GM19372 (cell line): ENCODE measurements around the gene GINS2.

Experiments
- ATAC-seq: cut with Tn5 transposase; IDR thresholded peaks from one replicate; pipeline ENCODE4 v1.9.1; 2021; ENCODE audit warnings: mild to moderate bottlenecking, low read depth, moderate library complexity; ENCODE audit not compliant: unreplicated experiment

The GINS2 gene

DNA sequence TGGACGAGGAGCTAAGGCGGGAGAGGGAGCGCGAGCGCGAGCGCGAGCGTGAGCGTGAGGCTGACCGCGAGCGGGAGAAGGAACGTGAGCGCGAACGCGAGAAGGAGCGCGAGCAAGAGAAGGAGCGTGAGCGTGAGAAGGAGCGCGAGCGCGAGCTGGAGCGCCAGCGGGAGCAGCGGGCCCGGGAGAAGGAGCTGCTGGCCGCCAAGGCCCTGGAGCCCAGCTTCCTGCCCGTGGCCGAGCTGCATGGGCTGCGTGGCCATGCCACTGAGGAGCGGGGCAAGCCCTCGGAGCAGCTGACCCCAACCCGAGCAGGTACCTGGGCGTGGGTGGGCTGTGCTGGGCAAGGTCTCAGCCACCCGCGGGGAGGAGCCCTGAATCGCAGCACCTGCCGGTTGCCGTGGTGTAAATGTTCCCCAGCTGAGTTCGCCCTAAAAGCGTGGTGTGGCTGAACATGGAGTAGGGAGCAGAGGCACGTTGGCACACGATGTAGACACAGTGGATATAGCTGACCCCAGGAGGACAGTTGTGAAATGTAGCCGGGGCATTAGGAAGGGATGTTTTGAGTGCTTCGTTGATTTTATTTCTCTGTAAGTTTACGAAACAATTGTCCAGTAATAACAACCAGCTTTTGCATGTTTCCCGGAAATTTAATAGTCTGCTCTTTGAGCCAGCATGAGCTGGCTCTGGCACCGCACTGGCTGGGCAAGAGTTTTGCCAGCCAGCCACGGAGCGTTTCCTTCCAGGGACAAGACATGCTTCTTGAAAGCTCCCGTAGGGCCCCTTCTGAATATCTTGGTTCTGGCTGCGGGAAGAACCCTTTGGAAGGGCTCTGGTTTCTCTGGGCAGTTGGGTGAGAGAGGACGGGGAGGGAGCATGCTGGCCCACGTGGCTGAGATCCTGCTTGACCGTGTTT is 32.1 kb downstream of the GINS2 start:
- ATAC-seq = no peak

GRCh38 chr16:85655216-85656129 is 33.3 kb downstream of the GINS2 start:
- ATAC-seq = no peak

GRCh38 chr16:85654251-85655095 is 34.3 kb downstream of the GINS2 start:
- ATAC-seq = no peak

GRCh38 chr16:85653290-85653891 is 35.4 kb downstream of the GINS2 start:
- no peak for ATAC-seq

- ATAC-seq = no peak
Observed at GRCh38 chr16:85652431-85653221, 36.1 kb downstream of the GINS2 start.

GRCh38 chr16:85651629-85652430 is 36.9 kb downstream of the GINS2 start:
- no peak for ATAC-seq

DNA sequence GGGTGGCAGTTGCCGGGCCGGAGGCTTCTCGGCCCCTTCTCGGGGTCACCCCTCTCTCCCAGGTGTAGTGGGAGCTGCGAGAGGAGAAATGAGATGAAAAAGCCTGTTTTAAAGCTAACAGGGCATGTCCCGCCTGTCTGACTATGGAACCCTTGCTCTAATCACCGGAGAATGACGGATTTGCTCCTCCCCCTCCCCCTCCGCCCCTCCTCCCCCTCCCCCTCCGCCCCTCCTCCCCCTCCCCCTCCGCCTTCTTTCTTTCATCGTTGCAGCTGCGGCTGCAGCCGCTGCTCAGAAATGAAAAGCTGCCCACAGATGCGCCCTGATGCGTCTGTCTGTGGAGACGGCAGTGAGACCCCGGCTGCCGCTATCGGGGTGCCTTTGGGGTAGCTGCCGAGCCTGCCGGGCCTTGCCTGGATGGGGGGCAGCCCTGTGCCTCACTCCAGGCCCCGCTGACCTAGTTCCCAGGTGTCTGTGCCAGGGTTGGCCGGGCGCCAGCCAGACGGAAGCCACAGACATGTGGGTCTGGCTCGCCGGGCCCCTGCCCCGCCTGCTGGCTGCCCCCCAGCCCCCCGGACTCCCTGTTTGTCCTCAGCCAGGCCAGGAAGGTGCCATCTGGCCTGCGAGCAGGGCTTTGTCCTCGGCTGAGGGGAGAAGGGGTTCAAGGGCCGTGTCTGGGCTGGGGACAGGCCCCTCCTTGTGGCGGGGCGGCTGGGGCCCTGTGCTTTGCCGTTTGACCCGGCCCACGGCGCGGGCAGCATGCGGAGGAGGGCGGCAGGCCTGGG is 37.7 kb downstream of the GINS2 start:
- ATAC-seq = no peak

DNA sequence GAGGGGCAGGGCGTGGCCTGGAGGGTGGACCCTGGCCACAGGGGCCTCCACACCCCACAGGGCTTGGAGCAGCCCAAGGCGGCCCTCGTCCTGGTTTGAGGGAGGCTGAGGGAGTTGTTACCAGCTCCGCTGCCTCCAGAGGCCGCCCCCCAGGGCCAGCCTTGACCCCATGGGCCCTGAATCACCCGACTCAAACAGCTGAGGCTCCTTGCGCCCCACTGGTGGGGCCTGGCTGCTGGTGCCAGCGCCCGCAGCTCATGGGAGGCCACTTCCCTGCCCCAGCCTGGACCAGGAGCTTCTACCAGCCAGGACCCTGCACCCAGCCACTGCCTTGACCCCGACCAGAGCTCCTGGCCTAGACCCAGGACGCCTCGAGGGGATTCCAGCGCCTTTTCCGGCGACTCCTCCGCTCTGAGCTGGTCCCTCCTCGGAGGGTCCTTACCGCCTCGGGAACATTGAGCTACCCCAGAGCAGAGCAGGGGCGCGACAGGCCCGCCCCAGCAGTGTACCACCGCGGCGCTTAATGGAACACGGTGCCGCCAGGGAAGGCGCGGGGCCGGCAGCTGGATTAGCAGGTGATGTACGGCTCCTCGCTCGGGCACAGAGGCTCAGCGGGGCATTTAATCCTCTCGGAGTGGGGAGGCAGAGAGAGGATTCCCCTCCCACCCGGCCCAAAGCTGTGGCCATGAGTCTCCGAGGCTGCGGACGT is 38.5 kb downstream of the GINS2 start:
- ATAC-seq = no peak

DNA sequence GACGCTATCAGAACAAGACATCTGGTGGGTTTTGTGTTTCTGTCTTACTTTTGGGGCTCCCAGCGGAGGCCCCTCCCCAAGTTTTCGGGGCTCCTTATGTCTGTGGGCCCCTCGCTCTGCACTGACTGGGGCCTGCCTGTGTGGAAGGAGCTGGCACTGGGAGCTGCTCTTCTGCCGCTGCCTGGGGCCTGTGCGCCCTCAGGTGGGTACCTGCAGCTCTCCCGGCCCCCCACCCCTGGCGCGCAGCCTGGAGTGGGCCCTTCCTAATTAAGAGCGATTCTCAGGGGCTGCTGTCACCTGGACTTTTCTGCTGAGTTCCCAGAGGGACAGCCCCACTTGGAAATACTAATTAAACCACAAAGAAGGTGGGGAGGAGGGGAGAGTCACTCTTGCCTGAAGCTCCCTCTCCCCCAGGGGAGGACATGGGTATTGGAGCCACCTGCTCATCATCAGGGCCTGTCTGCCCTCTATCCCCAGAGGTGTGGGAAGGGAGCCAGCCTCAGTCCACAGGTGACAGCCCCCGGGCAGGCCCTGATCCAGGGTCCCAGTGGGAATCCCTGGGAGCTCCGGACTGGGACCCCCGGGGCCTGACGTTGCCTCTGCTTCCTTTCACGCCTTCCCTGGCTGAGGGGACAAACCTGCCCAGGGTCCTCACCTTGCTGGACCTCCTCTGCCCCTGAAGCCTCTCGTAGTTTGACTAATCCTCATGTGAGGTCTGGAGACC is 39.2 kb downstream of the GINS2 start:
- ATAC-seq = no peak

- no peak for ATAC-seq
Observed at GRCh38 chr16:85648805-85649204, 39.9 kb downstream of the GINS2 start.

GRCh38 chr16:85648070-85648714 is 40.6 kb downstream of the GINS2 start:
- no peak for ATAC-seq

GRCh38 chr16:85646976-85647375 is 41.8 kb downstream of the GINS2 start:
- no peak for ATAC-seq

DNA sequence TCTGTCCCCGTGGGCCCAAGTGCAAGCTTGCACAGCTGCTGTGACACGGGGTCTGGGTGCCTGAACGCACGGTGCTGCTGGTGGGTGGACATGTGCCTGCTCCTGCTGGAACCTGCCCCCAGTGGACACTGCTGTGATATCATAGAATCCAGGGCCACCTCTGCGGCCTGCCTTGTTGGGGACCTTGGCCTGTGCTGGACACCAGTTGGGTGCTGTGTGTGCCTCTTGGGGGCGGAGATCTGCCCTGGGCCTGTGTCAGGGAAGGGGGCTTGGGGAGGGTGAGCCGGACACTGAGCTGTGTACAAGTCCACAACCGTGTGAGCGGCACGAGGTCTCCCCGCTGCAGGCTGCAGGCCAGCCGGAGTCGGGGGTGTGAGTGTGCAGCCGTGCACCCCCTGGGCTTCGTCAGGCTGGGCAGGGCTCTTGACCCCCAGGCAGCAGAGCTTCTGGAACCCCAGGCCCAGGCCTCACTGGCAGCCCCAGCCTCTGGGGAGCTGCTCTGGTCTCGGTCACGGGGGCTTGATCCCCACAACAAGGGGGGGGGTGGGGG is 42.3 kb downstream of the GINS2 start:
- no peak for ATAC-seq

GRCh38 chr16:85645021-85645589 is 43.6 kb downstream of the GINS2 start:
- no peak for ATAC-seq

GRCh38 chr16:85644093-85644712 is 44.6 kb downstream of the GINS2 start:
- no peak for ATAC-seq
